Psoas muscle (tissue), 8 donors: ENCODE measurements around the gene RAPGEF5. TPM values are rescaled to one million over a fixed set of nuclear protein-coding genes. Genes with fewer than 3 reads are reported as not detected.

ENCODE experiments used
- ATAC-seq, 4 donors: fragments of 200-7000 bp; cut with Tn5 transposase; one replicate each; pipeline ENCODE4 v1.9.1; 2020; ENCODE audit warnings: moderate library complexity in 3 of 4, mild to moderate bottlenecking in 2 of 4
- DNase-seq, 2 donors: peaks; one replicate each; pipeline ENCODE4 v3.0.0-alpha.2; 2020
- H3K27ac ChIP-seq: fragments of 200-600 bp; one replicate; pipeline ENCODE4 v1.8.0; 2022
- H3K27me3 ChIP-seq, 3 donors: fragments of 200-600 bp in 1 of 3; one replicate each; pipeline versions ENCODE4 v1.6.1 to v1.8.0; 2013 to 2022; ENCODE audit warnings: low read length in 2 of 3, mild to moderate bottlenecking in 2 of 3, moderate library complexity in 1 of 3; ENCODE audit not compliant: insufficient read depth in 3 of 3
- H3K36me3 ChIP-seq, 2 donors: fragments of 200-600 bp in 1 of 2; one replicate each; pipeline versions ENCODE4 v1.6.1 to v1.8.0; 2013 to 2022; ENCODE audit warnings: low read depth in 1 of 2, mild to moderate bottlenecking in 1 of 2, moderate library complexity in 1 of 2; ENCODE audit not compliant: insufficient read depth in 1 of 2
- H3K4me1 ChIP-seq: fragments of 200-600 bp; one replicate; pipeline ENCODE4 v1.8.0; 2022
- H3K4me3 ChIP-seq: fragments of 200-600 bp; one replicate; pipeline ENCODE4 v1.8.0; 2022; ENCODE audit warnings: mild to moderate bottlenecking
- H3K9me3 ChIP-seq: fragments of 200-600 bp; one replicate; pipeline ENCODE4 v1.8.0; 2022
- CTCF ChIP-seq: fragments of 200-600 bp; IDR thresholded peaks from one replicate; pipeline ENCODE4 v1.8.0; 2022; ENCODE audit warnings: antibody characterized with exemption
- WGBS, 3 donors: extraction: QIAGEN DNeasy Blood & Tissue Kit; methylation state at CpG; one replicate each; pipeline versions ENCODE4 v1.1.6 to v1.1.7; 2013; 5-methylcytosine and 5-hydroxymethylcytosine counted together
- intact Hi-C, 2 donors: fragments of 100-400 bp; cut with DNase I; formaldehyde crosslinking; loops; one replicate each; pipeline versions ENCODE4 v1.11.0 to v1.14.2; 2022
- polyA plus RNA-seq, 3 donors: library from polyadenylated mRNA; stranded (reverse); fragments of 200-250 nt; gene quantifications; one replicate each; pipeline ENCODE4 v1.2.3, GENCODE V29; 2013
- total RNA-seq, 4 donors: library from RNA; stranded (reverse); fragmentation: NEBNext Ultra II Directional in 2 of 4; extraction: Animal tissue kit (Norgen Biotek cat#: 25700) in 2 of 4; gene quantifications; one replicate each; pipeline versions ENCODE4 v1.2.1 to v1.2.4, GENCODE V29; 2021 to 2023
- donor health status: healthy with polysubstance abuse.
- donor health status: DM: no; HTN: no; CAD: no; lungs with moderate emphysema.
- donor health status: Bipolar disorder and iron deficiency.
- donor health status: healthy.
- donor health status: DM: yes; HTN: yes; CAD: no.
- donor health status: DM: no; HTN: no; CAD: no.
- donor health status: DM: no; HTN: no; CAD: no.
- donor health status: DM: yes; HTN: yes; CAD: no.

RAPGEF5 gene
- total and polyA plus RNA-seq, 7 donors = 2.6 to 10.8 (median 5.5) TPM

GRCh38 chr7:22375359-22376048 lies 18.6 kb upstream of the RAPGEF5 start:
- no peaks in the 10 kb centered on the region for H3K9me3 ChIP-seq
- H3K27ac ChIP-seq = no peak overlapping the region
- intact Hi-C loops = no loop called here
- 76 to 79% (median 78%) methylated on average over 2 of the region's 2 CpGs for WGBS, 3 donors
- TF ChIP-seq CTCF = no peak
- H3K4me1 ChIP-seq = no peaks in the 10 kb centered on the region
- ATAC-seq = no peak
- DNase-seq = no peak
- no peaks in the 10 kb centered on the region for H3K36me3 ChIP-seq
- no peaks in the 10 kb centered on the region for H3K27me3 ChIP-seq
- no peak overlapping the region for H3K4me3 ChIP-seq

GRCh38 chr7:22373911-22374310 lies 17.0 kb upstream of the RAPGEF5 start:
- ATAC-seq = no peak
- no peak for TF ChIP-seq CTCF
- intact Hi-C loops = no loop called here

GRCh38 chr7:22373388-22373787 lies 16.4 kb upstream of the RAPGEF5 start:
- no peak for TF ChIP-seq CTCF
- Histone ChIP-seq H3K27me3 (no peaks in the 10 kb centered on the region), H3K36me3 (no peaks in the 10 kb centered on the region), H3K4me1 (no peaks in the 10 kb centered on the region), H3K27ac (no peak overlapping the region), H3K9me3 (no peaks in the 10 kb centered on the region), H3K4me3 (no peak overlapping the region)
- 62 to 67% (median 62%) methylated on average over 3 of the region's 3 CpGs for WGBS, 3 donors
- no peak for ATAC-seq
- DNase-seq = no peak
- intact Hi-C loops = no loop called here

More at GRCh38 chr7:22373911-22374310, 17.0 kb upstream of the RAPGEF5 start:
- Histone ChIP-seq H3K9me3 (no peaks in the 10 kb centered on the region), H3K36me3 (no peaks in the 10 kb centered on the region), H3K4me1 (no peaks in the 10 kb centered on the region), H3K27me3 (no peaks in the 10 kb centered on the region), H3K4me3 (no peak overlapping the region), H3K27ac (no peak overlapping the region)
- WGBS, 3 donors = 77 to 80% (median 80%) methylated on average over 2 of the region's 2 CpGs
- DNase-seq = no peak

GRCh38 chr7:22372863-22373262 lies 15.9 kb upstream of the RAPGEF5 start:
- Histone ChIP-seq H3K36me3 (no peaks in the 10 kb centered on the region), H3K4me3 (no peak overlapping the region), H3K4me1 (no peaks in the 10 kb centered on the region), H3K9me3 (no peaks in the 10 kb centered on the region), H3K27me3 (no peaks in the 10 kb centered on the region), H3K27ac (no peak overlapping the region)
- 81 to 83% (median 81%) methylated on average over 6 of the region's 6 CpGs for WGBS, 3 donors
- TF ChIP-seq CTCF = no peak
- ATAC-seq = no peak
- DNase-seq = no peak
- intact Hi-C loops = no loop called here

- DNase-seq = no peak
- H3K4me3 ChIP-seq = no peak overlapping the region
- no peaks in the 10 kb centered on the region for H3K4me1 ChIP-seq
- intact Hi-C loops = no loop called here
- no peaks in the 10 kb centered on the region for H3K27me3 ChIP-seq
- TF ChIP-seq CTCF = no peak
- H3K27ac ChIP-seq = no peak overlapping the region
- H3K36me3 ChIP-seq = no peaks in the 10 kb centered on the region
- H3K9me3 ChIP-seq = no peaks in the 10 kb centered on the region
- ATAC-seq = no peak
These were observed 14.9 kb upstream of the RAPGEF5 start for GRCh38 chr7:22371878-22372277.
